ENCODE data around the gene ACVR1. TPM values are rescaled to one million over a fixed set of nuclear protein-coding genes. Genes with fewer than 3 reads are reported as not detected.

Gene ACVR1
- total and polyA plus RNA-seq, 9 donors, result 16.1 to 36.9 (median 30.4) TPM

Other genes starting within 250 kb of the ACVR1 start
- gene ACVR1C, start 247.5 kb downstream of the ACVR1 start, total RNA-seq, result 0.09 TPM
- gene ACVR1C, start 247.5 kb downstream of the ACVR1 start, polyA plus RNA-seq (ENCODE audit: insufficient read depth in 1 of 8, insufficient read length in 8 of 8, low replicate concordance in 1 of 8), result 1 to 10 TPM in 1 of 8 donors, under 1 TPM in 7; 0.11 to 1.1 (median 0.14) TPM
- gene UPP2, start 225.5 kb upstream of the ACVR1 start, total RNA-seq, result not detected
- not detected for gene UPP2, start 225.5 kb upstream of the ACVR1 start, polyA plus RNA-seq (ENCODE audit: insufficient read depth in 1 of 8, insufficient read length in 8 of 8, low replicate concordance in 1 of 8)